HG03521 (cell line): ENCODE measurements around the gene TBXA2R.
A peak's percentile ranks its signal among the peaks of the same experiment; 100 is the strongest.

Experiments used
- ATAC-seq: cut with Tn5 transposase; IDR thresholded peaks from one replicate; pipeline ENCODE4 v1.9.1; 2021; ENCODE audit warnings: mild to moderate bottlenecking, moderate library complexity; ENCODE audit not compliant: unreplicated experiment

The TBXA2R gene

GRCh38 chr19:3556978-3557460, 49.7 kb downstream of the TBXA2R start:
- ATAC-seq = peak; percentile 13

DNA sequence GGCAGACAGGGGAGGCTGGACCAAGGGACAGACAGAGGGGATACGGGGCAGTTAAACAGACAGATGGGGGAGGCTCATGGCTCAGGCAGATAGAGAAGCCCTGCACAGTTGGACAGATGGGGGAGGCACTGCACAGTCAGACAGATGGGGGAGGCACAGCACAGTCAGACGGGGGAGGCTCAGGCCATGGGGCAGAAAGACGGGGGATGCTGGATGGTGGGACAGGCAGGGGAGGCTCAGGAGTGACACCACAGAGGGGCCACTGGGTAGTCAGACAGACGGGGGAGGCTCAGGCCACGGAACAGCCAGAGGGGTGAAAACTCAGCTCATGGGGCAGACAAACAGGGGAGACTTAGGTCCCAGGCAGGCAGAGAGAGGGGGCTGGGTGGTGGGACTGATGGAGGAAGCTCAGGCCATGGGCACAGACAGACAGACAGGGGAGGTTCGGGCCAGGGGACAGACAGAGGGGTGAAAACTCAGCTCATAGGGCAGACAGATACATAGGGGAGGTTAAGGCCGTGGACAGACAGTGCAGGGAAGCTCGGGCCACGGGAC, 50.2 kb downstream of the TBXA2R start:
- ATAC-seq = no peak

- ATAC-seq = no peak
These were observed 50.8 kb downstream of the TBXA2R start for GRCh38 chr19:3555653-3556422.

- ATAC-seq = no peak
These were observed 52.2 kb downstream of the TBXA2R start for GRCh38 chr19:3554254-3555083.

DNA sequence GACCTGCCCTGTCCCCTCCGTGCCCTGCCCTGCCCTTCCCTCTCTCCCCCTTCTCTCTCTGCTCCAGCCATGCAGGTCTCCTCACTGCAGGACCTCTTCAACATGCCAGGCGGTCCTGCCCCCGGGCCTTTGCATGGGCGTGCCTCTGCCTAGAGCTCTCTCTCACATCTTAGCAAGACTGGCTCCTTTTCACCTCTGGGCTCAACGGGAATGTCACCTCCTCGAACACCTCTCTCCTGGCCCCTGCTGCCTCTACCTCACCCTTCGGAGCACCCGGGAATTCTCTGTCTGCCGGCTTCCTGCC, 54.9 kb downstream of the TBXA2R start:
- ATAC-seq = no peak

DNA sequence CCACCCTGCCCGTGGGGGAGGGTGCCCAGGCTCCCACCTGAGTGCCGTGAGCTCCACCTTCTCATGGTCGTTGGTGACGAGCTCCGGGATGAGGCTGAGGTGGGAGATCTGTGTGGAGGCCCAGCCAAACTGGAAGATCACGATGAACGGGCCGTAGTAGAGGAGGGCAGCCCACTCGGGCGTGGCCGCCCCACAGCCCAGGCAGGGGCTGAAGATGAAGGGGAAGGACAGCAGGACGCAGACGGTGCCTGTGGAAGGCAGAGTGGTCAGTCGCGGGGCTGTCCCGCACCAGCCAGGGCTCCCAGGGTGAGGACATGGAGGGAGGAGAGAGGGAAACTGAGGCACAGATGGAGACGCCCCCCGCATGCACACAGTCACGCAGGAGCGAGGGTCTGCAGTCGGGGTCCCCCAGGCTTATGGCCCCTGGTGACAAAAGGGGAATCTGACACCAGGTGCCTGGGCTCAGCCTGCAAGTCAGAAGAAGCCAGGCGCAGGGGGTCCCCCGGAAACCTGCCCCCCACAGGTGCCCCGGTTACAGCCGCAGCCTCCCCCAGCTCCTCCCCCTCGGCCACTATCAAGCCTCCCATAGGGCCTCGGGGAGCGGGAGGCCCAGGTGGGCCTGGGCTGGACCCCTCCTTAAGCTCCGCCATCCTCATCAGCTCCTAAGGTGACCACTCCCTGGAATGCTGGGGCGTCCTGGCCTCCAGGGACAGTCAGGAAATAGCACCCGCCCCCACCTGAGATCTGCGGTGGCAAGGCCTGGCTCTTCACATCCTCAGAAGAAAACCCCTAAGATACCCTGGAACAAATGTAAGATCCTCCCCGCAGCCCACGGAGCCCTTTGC, 55.5 kb downstream of the TBXA2R start:
- ATAC-seq = no peak

DNA sequence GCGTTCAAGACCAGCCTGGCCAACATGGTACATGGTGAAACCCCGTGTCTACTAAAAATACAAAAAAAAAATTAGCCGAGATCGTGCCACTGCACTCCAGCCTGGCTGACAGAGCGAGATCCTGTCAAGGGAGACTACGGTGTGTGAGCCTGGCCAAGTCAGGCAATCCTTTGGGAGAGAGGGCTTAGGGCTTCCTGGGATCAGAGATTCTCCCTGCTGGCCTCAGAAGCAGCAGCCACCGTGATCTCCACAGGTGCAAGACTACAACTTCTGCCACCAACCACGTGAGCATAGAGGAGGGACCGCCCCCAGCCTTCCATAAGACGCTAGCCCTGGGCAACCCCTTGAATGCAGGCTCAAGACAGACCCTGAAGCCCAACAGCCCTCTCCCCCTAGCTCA, 56.9 kb downstream of the TBXA2R start:
- no peak for ATAC-seq

DNA sequence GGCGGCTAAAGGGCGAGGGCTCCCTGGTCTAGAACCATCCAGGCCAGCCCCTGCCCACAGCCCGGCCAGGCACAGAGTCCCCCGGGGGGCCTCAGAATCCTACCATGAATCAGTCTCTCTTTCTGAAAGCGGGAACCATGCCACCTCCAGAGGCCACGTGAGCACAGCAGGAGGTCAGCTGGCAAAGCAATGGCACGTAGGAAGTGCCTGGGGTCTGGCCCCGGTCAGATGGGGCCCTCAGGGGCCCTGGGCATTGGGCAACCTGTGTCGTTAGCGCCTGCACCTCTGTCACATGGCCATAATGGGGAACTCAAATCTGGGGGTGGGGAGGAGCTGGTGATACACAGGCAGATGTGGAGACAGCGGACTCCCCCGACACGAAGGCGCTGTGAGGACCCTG, 58.1 kb downstream of the TBXA2R start:
- ATAC-seq = no peak

DNA sequence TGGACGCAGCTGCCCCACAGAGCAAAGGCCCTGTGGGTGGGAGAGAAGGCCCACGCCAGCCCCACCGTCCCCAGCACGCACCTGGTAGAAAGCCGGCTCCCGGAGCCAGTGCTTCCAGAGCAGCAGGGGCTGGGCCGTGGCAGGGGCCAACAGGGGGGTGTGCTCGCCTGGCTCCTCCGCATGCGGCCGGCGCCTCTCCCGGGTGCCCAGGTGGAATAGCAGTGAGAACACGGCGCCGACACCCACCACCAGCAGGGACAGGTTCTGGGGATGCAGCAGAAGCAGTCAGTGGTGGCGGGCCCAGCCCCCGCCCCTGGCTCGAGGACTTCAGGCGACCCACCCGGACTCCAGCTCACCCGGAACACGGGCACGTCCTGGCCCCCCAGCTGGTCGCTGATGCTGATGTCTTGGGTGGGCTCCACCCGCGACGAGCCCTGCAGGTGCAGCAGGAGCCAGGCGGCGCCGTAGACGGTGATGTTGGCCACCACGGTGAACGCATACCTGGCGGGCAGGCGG, 58.9 kb downstream of the TBXA2R start:
- ATAC-seq = no peak

- ATAC-seq = no peak
These were observed 59.4 kb downstream of the TBXA2R start for GRCh38 chr19:3547301-3547731.

DNA sequence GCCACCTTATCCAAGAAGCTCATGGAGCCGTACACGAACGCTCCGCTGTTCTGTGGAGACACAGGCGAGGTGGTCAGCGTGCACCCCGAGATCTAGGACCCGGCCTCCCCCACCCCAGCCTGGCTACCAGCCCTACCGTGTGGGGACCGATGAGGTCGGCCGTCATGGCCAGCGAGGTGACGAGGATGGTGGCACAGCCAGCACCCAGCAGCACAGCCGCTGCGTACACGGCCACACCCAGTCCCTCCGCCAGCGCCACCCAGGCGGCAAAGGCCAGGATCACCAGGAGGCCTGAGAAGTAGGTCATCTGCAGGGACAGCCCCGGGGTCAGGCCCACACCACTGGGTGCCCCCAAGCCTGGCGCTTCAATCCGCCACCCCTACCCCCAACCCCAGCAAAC, 60.6 kb downstream of the TBXA2R start:
- no peak for ATAC-seq

DNA sequence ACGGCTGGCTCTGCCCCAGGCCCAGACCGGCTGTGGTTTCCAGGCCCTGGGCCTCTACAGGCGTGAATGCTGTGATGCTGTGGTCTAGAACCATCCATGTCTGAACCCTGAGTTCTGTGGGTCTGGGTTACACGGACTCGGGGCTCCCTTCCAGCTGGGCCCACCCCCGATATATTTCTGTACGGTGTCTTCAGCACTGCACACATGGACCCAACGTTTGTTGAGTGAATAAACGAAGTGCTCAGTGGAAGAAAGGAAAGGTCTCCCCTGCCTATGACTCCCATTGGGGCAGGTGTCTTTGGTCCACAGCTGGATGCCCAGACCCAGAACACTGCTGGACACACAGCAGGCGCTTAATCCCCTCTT, 61.0 kb downstream of the TBXA2R start:
- ATAC-seq = no peak

DNA sequence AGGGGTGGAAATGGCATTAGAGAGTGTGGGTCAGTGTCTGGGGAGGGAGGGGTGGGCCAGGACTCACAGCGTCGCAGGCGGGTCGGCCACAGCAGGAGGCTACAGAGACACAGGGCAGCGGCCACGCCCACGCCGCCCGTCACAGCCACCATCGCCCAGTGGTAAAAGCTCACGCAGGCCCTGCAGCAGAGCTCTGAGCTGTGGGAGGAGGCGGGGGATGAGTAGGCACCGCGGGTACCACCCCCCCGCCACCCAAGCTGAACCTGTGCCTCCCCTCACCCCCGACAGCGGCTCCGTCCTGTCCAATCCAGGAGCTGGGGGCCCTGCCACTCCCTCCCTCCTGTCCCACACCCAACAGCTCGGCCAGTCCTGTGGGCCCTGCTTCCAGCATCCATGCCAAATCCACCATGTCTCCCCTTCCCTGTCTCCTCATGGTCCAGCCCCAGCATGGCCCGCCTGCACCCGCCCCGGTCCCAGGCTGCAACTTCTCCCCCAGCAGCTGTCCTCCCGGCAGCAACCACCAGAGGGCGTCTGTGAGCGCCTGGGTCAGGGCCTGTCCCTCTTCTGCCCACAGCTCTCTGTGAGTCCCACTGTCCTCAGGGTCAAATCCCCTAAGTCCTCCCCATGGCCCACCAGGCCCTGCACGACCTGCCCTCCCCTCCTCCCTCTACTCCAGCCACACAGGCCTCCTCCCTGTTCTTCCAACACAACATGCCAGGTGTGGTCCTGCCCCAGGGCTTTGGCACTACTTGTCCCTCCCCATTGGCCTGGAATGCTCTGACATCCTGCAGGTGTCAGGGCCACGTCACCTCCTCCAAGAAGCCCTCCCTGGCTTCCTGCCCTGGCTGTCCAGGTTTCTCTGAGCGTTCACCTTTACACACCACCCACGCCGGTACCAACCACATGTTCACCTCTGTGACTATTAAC, 61.7 kb downstream of the TBXA2R start:
- no peak for ATAC-seq
